HG02970 (cell line): ENCODE results near the gene CCDC157.

Experiments used
- ATAC-seq: cut with Tn5 transposase; IDR thresholded peaks from one replicate; pipeline ENCODE4 v1.9.1; 2021; ENCODE audit warnings: mild to moderate bottlenecking, moderate library complexity, moderate number of reproducible peaks; ENCODE audit not compliant: unreplicated experiment, low FRiP score

Gene CCDC157

GRCh38 chr22:30406400-30406799 is 49.6 kb downstream of the CCDC157 start:
- no peak for ATAC-seq

- ATAC-seq = no peak
Observed at GRCh38 chr22:30408388-30409102, 51.7 kb downstream of the CCDC157 start.

GRCh38 chr22:30411780-30412179 is 55.0 kb downstream of the CCDC157 start:
- no peak for ATAC-seq

- ATAC-seq = no peak
Observed at GRCh38 chr22:30413001-30413400, 56.2 kb downstream of the CCDC157 start.

- ATAC-seq = no peak
Observed at GRCh38 chr22:30413745-30414524, 57.1 kb downstream of the CCDC157 start.

GRCh38 chr22:30414525-30415047 is 57.8 kb downstream of the CCDC157 start:
- no peak for ATAC-seq

- ATAC-seq = no peak
Observed at GRCh38 chr22:30416403-30416802, 59.6 kb downstream of the CCDC157 start.

- no peak for ATAC-seq
Observed at GRCh38 chr22:30416837-30417236, 60.0 kb downstream of the CCDC157 start.

GRCh38 chr22:30420347-30421125 is 63.7 kb downstream of the CCDC157 start:
- no peak for ATAC-seq

- ATAC-seq = no peak
Observed at GRCh38 chr22:30421695-30422480, 65.1 kb downstream of the CCDC157 start.

- no peak for ATAC-seq
Observed at GRCh38 chr22:30422481-30423300, 65.9 kb downstream of the CCDC157 start.

GRCh38 chr22:30423301-30423958 is 66.6 kb downstream of the CCDC157 start:
- peak; percentile 32 for ATAC-seq

GRCh38 chr22:30423959-30424533 is 67.2 kb downstream of the CCDC157 start:
- peak; percentile 86 for ATAC-seq

GRCh38 chr22:30424534-30425326 is 67.9 kb downstream of the CCDC157 start:
- ATAC-seq = no peak

- ATAC-seq = no peak
Observed at GRCh38 chr22:30425327-30425615, 68.5 kb downstream of the CCDC157 start.

GRCh38 chr22:30425616-30426387 is 69.0 kb downstream of the CCDC157 start, which contains the start of gene MTFP1:
TSS of gene MTFP1 (plus strand) at chr22:30425768. CDS start at chr22:30425880, 112 bp downstream.
- no peak for ATAC-seq
